WI38 (cell line): ENCODE measurements around the gene PKHD1.
A peak's percentile ranks its signal among the peaks of the same experiment; 100 is the strongest.

ENCODE experiments used
- H3K4me3 ChIP-seq: 2 replicates; pipeline ENCODE4 v1.5.1; 2011; ENCODE audit warnings: low read depth, mild to moderate bottlenecking, control low read depth, low read length
- TF ChIP-seq, protein P1 (sequence below): IDR thresholded peaks from 2 replicates; pipeline ENCODE4 v1.5.1; 2012; ENCODE audit warnings: low read depth, mild to moderate bottlenecking, control low read depth, low read length

Gene PKHD1

GRCh38 chr6:52087498-52087999 lies at the start of gene PKHD1:
TSS of gene PKHD1 (minus strand) at chr6:52087613. CDS start at chr6:52084933, 2,680 bp downstream.
- no peak within 1 kb of the TSS for H3K4me3 ChIP-seq
- TF ChIP-seq, protein P1, sequence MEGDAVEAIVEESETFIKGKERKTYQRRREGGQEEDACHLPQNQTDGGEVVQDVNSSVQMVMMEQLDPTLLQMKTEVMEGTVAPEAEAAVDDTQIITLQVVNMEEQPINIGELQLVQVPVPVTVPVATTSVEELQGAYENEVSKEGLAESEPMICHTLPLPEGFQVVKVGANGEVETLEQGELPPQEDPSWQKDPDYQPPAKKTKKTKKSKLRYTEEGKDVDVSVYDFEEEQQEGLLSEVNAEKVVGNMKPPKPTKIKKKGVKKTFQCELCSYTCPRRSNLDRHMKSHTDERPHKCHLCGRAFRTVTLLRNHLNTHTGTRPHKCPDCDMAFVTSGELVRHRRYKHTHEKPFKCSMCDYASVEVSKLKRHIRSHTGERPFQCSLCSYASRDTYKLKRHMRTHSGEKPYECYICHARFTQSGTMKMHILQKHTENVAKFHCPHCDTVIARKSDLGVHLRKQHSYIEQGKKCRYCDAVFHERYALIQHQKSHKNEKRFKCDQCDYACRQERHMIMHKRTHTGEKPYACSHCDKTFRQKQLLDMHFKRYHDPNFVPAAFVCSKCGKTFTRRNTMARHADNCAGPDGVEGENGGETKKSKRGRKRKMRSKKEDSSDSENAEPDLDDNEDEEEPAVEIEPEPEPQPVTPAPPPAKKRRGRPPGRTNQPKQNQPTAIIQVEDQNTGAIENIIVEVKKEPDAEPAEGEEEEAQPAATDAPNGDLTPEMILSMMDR, result peak; percentile 21; the same call in 1 of the 2 replicates

DNA sequence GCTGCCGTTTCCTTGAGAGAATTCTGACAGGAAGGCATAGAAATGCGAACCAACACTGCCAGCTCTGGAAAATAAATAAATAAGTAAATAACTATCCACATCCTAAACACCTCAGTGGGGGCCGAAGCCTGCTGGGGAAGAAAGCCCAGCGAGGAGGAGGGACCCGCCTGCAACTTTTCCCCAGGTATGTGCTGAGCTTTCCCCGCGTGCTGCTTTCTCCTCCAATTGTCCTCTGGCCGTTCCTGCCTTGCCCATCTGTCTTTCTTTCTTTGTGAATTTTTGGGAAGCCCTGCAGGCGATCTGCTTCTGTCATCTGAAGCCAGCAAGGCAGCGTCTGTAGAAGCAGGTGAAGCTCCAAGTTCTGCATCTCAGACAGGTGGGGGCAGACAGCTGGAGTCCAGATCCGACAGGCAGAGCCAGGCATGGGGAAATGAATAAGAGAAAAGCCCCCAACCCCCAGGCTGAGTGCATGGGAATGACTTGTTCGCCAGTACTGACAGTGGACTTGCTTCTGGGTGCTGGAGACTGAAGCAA lies 49.6 kb upstream of the PKHD1 start:
- no peak overlapping the region for H3K4me3 ChIP-seq
- TF ChIP-seq, protein P1, result no peak

DNA sequence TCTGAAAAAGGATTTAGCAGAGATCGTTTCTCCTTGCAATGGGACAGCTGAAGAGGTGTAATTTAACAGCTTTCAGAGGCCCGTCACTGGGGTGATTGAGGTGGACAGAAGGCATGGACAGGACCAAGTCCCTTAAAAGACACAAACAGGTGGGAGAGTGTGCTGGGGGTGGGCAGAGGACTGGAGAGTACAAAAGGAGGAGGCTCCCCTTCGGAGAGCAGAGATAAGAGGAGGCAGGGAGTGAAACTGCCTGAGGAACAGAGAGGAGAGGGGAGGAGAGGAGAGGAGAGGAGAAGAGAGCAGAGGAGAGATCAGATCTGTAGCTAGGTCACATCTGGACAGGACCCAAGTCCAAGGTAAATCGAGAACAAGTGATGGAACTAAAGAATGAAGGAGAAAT lies 48.6 kb upstream of the PKHD1 start:
- TF ChIP-seq, protein P1, result no peak
- no peak overlapping the region for H3K4me3 ChIP-seq

DNA sequence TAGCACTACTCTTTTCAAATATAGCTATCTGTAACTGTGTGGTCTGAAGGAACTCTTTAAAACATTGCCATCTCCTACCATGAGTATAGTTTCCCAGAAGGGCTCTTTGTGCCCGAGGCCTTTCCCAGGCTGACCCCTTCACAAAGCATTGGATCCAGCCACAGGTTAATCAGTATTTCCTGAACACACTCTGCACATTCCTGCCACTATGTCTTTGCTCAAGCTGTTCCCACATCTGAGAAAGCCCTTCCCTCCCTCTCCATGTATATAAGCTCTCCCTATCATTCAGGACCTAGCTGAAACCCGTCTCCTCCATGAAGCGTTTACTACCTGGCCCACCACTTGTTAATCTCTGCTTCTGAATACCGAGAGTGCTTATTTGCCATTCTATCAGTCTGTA lies 47.8 kb upstream of the PKHD1 start:
- H3K4me3 ChIP-seq, result no peak overlapping the region
- TF ChIP-seq, protein P1, result no peak

- H3K4me3 ChIP-seq, result no peak overlapping the region
These were observed 46.6 kb upstream of the PKHD1 start for GRCh38 chr6:52134011-52134410.

DNA sequence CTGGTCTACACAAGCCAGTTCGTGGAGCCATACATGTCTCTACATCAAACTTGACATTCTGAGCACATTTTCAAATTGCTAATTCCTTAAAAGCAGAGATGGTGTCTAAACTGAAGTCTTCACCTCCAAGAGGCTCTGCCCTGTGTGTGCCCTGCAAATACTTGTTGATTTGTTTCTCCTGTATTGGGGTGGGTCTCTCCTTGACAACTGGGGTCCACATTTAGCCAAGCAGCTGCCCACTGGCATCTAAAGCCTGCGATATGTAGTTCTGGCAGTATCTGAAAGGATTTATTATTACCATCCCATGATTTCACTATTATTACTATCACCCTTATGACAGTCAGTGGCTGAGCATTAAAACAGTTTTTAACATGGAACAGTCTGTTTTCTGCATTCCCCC lies 45.9 kb upstream of the PKHD1 start:
- no peak overlapping the region for H3K4me3 ChIP-seq
- TF ChIP-seq, protein P1, result no peak

More at GRCh38 chr6:52134011-52134410, 46.6 kb upstream of the PKHD1 start:
- TF ChIP-seq, protein P1, result no peak

GRCh38 chr6:52132292-52132691 lies 44.9 kb upstream of the PKHD1 start:
- TF ChIP-seq, protein P1, result no peak
- H3K4me3 ChIP-seq, result no peak overlapping the region
